Tracheal epithelial cell (primary cell): ENCODE results near the gene INO80. TPM values are rescaled to one million over a fixed set of nuclear protein-coding genes. Genes with fewer than 3 reads are reported as not detected.

Experiments
- total RNA-seq: library from RNA; depleted of rRNA; stranded (reverse); fragments of >200 nt; gene quantifications from 2 replicates; pipeline ENCODE4 v1.2.1, GENCODE V29; 2014

INO80 gene, protein sequence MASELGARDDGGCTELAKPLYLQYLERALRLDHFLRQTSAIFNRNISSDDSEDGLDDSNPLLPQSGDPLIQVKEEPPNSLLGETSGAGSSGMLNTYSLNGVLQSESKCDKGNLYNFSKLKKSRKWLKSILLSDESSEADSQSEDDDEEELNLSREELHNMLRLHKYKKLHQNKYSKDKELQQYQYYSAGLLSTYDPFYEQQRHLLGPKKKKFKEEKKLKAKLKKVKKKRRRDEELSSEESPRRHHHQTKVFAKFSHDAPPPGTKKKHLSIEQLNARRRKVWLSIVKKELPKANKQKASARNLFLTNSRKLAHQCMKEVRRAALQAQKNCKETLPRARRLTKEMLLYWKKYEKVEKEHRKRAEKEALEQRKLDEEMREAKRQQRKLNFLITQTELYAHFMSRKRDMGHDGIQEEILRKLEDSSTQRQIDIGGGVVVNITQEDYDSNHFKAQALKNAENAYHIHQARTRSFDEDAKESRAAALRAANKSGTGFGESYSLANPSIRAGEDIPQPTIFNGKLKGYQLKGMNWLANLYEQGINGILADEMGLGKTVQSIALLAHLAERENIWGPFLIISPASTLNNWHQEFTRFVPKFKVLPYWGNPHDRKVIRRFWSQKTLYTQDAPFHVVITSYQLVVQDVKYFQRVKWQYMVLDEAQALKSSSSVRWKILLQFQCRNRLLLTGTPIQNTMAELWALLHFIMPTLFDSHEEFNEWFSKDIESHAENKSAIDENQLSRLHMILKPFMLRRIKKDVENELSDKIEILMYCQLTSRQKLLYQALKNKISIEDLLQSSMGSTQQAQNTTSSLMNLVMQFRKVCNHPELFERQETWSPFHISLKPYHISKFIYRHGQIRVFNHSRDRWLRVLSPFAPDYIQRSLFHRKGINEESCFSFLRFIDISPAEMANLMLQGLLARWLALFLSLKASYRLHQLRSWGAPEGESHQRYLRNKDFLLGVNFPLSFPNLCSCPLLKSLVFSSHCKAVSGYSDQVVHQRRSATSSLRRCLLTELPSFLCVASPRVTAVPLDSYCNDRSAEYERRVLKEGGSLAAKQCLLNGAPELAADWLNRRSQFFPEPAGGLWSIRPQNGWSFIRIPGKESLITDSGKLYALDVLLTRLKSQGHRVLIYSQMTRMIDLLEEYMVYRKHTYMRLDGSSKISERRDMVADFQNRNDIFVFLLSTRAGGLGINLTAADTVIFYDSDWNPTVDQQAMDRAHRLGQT (N-terminal part only)
- 16.4 and 25.2 TPM in 2 replicates for total RNA-seq

GRCh38 chr15:41116116-41116961 is at the start of gene INO80:
TSS of gene INO80 (minus strand) at chr15:41116280. CDS start at chr15:41096310, 19,970 bp downstream.

GRCh38 chr15:40952901-40953712 is 163.0 kb downstream of the INO80 start, which contains the start of gene CHAC1:
TSS of gene CHAC1 (plus strand) at chr15:40953471. CDS start at chr15:40953584, 113 bp downstream.

Other genes starting within 250 kb of the INO80 start
- 11.7 and 17.8 TPM in 2 replicates for gene RHOV, start 242.0 kb downstream of the INO80 start, total RNA-seq
- gene VPS18, start 221.8 kb downstream of the INO80 start, total RNA-seq: 24.7 and 48.0 TPM in 2 replicates
- gene DLL4, start 186.9 kb downstream of the INO80 start, total RNA-seq: under 0.01 TPM in 1 of 2 replicates, not detected in the other
- gene CHAC1, start 162.8 kb downstream of the INO80 start, total RNA-seq: 11.3 and 38.6 TPM in 2 replicates
- gene EXD1, start 114.5 kb upstream of the INO80 start, total RNA-seq: 0.21 and 0.72 TPM in 2 replicates
- gene CHP1, start 115.0 kb upstream of the INO80 start, total RNA-seq: 67.7 and 109 TPM in 2 replicates
- 1.1 and 1.7 TPM in 2 replicates for gene OIP5, start 216.3 kb upstream of the INO80 start, total RNA-seq
- gene NUSAP1, start 216.6 kb upstream of the INO80 start, total RNA-seq: 3.6 and 10.8 TPM in 2 replicates